B cell (primary cell): Measurements from ENCODE around the gene MICAL3. TPM values are rescaled to one million over a fixed set of nuclear protein-coding genes. Genes with fewer than 3 reads are reported as not detected.

Source experiments
- ATAC-seq: fragments of 200-7000 bp; cut with Tn5 transposase; one replicate; pipeline ENCODE4 v1.10.0; 2021; ENCODE audit warnings: low read depth, mild to moderate bottlenecking, moderate number of reproducible peaks, moderate library complexity
- CTCF ChIA-PET: fragments of 350-600 bp; sonication (Branson Sonifier 250); formaldehyde crosslinking; loops from one replicate; lab custom pipeline; 2021; ENCODE audit warnings: antibody characterized with exemption, inconsistent platforms; lab: Charles Lee
- POLR2A ChIA-PET: fragments of 350-600 bp; sonication (Branson Sonifier 250); formaldehyde crosslinking; loops from one replicate; lab custom pipeline; 2021; ENCODE audit warnings: antibody characterized with exemption; lab: Charles Lee
- DNase-seq: peaks from one replicate; pipeline ENCODE4 v3.0.0; 2013
- H2AFZ ChIP-seq: 2 replicates; pipeline ENCODE4 v1.6.1; 2012; ENCODE audit warnings: mild to moderate bottlenecking, low read depth, low read length; ENCODE audit not compliant: insufficient read depth, poor library complexity, severe bottlenecking
- H3K27ac ChIP-seq, 2 donors: 1 replicate in 1 of 2; 2 replicates in 1 of 2; pipeline ENCODE4 v1.5.1; 2012 to 2013; ENCODE audit warnings: low read length in 2 of 2, mild to moderate bottlenecking in 2 of 2, moderate library complexity in 1 of 2
- H3K27me3 ChIP-seq, 4 experiments: fragments of 200-600 bp in 1 of 4; sonication (generic) in 1 of 4; replicated peaks in 1 of 4; 1 replicate in 2 of 4; 2 replicates in 2 of 4; pipeline versions ENCODE4 v1.6.1 to v1.7.0; 2013 to 2016; ENCODE audit warnings: low read length in 3 of 4, mild to moderate bottlenecking in 2 of 4, mixed read lengths in 1 of 4, moderate library complexity in 1 of 4; ENCODE audit not compliant: insufficient read depth in 4 of 4, control insufficient read depth in 3 of 4; ENCODE audit errors: control extremely low read depth in 1 of 4
- H3K36me3 ChIP-seq, 2 experiments: replicated peaks in 1 of 2; 1 replicate in 1 of 2; 2 replicates in 1 of 2; pipeline versions ENCODE4 v1.6.1 to v1.7.1; 2013; ENCODE audit warnings: low read length in 1 of 2; ENCODE audit not compliant: insufficient read depth in 2 of 2, control insufficient read depth in 1 of 2; ENCODE audit errors: control extremely low read depth in 1 of 2, extremely low read depth in 1 of 2
- H3K4me1 ChIP-seq, 2 donors: fragments of 200-600 bp in 1 of 2; sonication (generic) in 1 of 2; 1 replicate in 1 of 2; 2 replicates in 1 of 2; pipeline versions ENCODE4 v1.5.1 to v1.6.1; 2013 to 2017; ENCODE audit warnings: low read length in 2 of 2; ENCODE audit not compliant: control insufficient read depth in 2 of 2, insufficient read depth in 2 of 2
- H3K4me2 ChIP-seq: replicated peaks from 2 replicates; pipeline ENCODE3; 2012; ENCODE audit warnings: mild to moderate bottlenecking, low read depth, low read length; ENCODE audit not compliant: poor library complexity, severe bottlenecking
- H3K4me3 ChIP-seq, 5 experiments: fragments of 200-600 bp in 1 of 5; sonication (generic) in 1 of 5; 1 replicate in 3 of 5; 2 replicates in 2 of 5; pipeline versions ENCODE4 v1.5.1 to v1.7.0; 2011 to 2016; ENCODE audit warnings: low read length in 4 of 5, mild to moderate bottlenecking in 4 of 5, low read depth in 2 of 5, control low read depth in 1 of 5, moderate library complexity in 1 of 5; ENCODE audit not compliant: insufficient read depth in 1 of 5; ENCODE audit errors: control extremely low read depth in 1 of 5, extremely low read depth in 1 of 5
- H3K79me2 ChIP-seq: fragments of 200-600 bp; sonication (generic); one replicate; pipeline ENCODE4 v1.6.0; 2016; ENCODE audit warnings: low read length; ENCODE audit not compliant: control insufficient read depth, insufficient read depth
- H3K9ac ChIP-seq: fragments of 200-600 bp; sonication (generic); 2 replicates; pipeline ENCODE4 v1.6.1; 2017; ENCODE audit warnings: mild to moderate bottlenecking, low read length, moderate library complexity
- H3K9me3 ChIP-seq, 3 donors: one replicate each; pipeline versions ENCODE4 v1.6.1 to v1.7.1; 2013; ENCODE audit warnings: low read length in 2 of 3; ENCODE audit not compliant: control insufficient read depth in 2 of 3, insufficient read depth in 1 of 3; ENCODE audit errors: control extremely low read depth in 1 of 3
- H4K20me1 ChIP-seq: 2 replicates; pipeline ENCODE4 v1.6.0; 2012; ENCODE audit warnings: mild to moderate bottlenecking, low read length; ENCODE audit not compliant: insufficient read depth, control insufficient read depth, poor library complexity, severe bottlenecking
- H3K27ac Mint-ChIP-seq: one replicate; pipeline ENCODE4 v1.8.0; 2021; ENCODE audit warnings: mixed read lengths
- H3K27me3 Mint-ChIP-seq: one replicate; pipeline ENCODE4 v1.8.0; 2021; ENCODE audit warnings: mixed read lengths
- H3K4me1 Mint-ChIP-seq: one replicate; pipeline ENCODE4 v1.8.0; 2021; ENCODE audit warnings: mixed read lengths
- H3K4me3 Mint-ChIP-seq: one replicate; pipeline ENCODE4 v1.8.0; 2021; ENCODE audit warnings: mixed read lengths
- H3K9me3 Mint-ChIP-seq: one replicate; pipeline ENCODE4 v1.8.0; 2022; ENCODE audit warnings: mixed read lengths; ENCODE audit not compliant: insufficient read depth
- CTCF ChIP-seq: fragments of 200-600 bp; IDR thresholded peaks from one replicate; pipeline ENCODE4 v1.8.0; 2022; ENCODE audit warnings: antibody characterized with exemption, mild to moderate bottlenecking
- EZH2 ChIP-seq: IDR thresholded peaks from 2 replicates; pipeline ENCODE4 v1.6.1; 2012; ENCODE audit warnings: borderline replicate concordance, low read depth, mild to moderate bottlenecking, moderate library complexity, low read length; ENCODE audit not compliant: insufficient read depth, poor library complexity, severe bottlenecking
- WGBS: methylation state at CpG from one replicate; pipeline ENCODE4 v1.1.5; 2013; ENCODE audit warnings: missing lambda C conversion rate; ENCODE audit not compliant: insufficient coverage; 5-methylcytosine and 5-hydroxymethylcytosine counted together
- intact Hi-C: fragments of 100-400 bp; cut with micrococcal nuclease; formaldehyde crosslinking; loops from one replicate; pipeline ENCODE4 v1.10.0; 2022
- polyA plus RNA-seq: library from polyadenylated mRNA; depleted of rRNA; stranded (reverse); fragments of >200 nt; gene quantifications from 2 replicates; pipeline ENCODE4 v1.2.3, GENCODE V29; 2012
- total RNA-seq, 2 donors: library from RNA; stranded (reverse); fragments of 120-200 nt in 1 of 2; gene quantifications; 1 replicate in 1 of 2; 2 replicates in 1 of 2; pipeline versions ENCODE4 v1.2.3 to v1.2.4, GENCODE V29; 2013 to 2022

MICAL3 gene
- total and polyA plus RNA-seq, 2 donors (not counting 1 experiment from before 2014, with no cell fraction given): 50.5 to 253 TPM

DNA sequence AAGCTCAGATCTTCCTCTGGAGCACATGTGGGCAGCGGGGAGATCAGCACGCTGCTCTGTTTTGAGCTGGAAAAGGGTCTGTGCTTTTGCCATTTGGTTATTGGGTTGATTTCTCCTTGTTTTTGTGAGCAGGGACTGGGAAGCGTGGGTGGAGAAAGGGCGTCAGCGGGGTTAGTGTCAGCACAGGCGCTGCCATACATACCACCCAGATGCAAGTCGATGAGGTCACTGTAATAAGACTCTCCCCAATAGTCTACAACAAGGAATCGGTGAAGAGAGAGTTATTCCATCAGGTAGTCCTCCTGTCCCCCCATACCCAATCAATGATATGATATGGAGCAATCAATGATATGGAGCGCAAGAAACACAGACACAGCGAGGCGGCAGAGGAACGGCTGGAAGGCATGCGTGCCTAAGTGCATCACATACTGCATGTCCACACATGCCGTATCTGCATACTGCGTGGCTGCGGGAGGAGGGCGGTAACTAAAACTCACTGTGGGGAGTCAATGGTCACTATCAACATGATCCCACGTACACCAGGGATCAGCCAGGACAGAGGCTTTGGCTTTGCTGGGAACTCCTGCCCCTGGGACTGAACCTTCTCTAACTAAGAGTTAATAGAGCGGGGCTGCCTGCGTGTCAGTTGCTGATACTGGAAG is 220.6 kb downstream of the MICAL3 start:
- Histone ChIP-seq H3K79me2 (no peaks in the 10 kb centered on the region), H3K27ac (no peak overlapping the region), H3K9ac (no peak overlapping the region), H3K36me3 (peaks cover 0 to 54% of the 10 kb centered on the region in 2 experiments), H3K4me2 (no peak overlapping the region), H3K9me3 (no peaks in the 10 kb centered on the region), H4K20me1 (no peaks in the 10 kb centered on the region), H3K4me1 (peaks cover 19 to 27% of the 10 kb centered on the region in 2 donors), H2AFZ (no peak overlapping the region), H3K27me3 (no peaks in the 10 kb centered on the region), H3K4me3 (no peak overlapping the region)
- ChIA-PET POLR2A (no interaction called here), CTCF (interaction anchor here (0.9 to 1.5 kb wide), 3 partner anchors 17 to 61 kb away, joined by 3 to 5 read pairs (median 3); no protein-coding TSS in a partner anchor)
- 98% methylated on average over 18 of the region's 20 CpGs for WGBS
- no peaks in the 10 kb centered on the region for H3K27me3 Mint-ChIP-seq
- H3K4me1 Mint-ChIP-seq: peaks cover 23% of the 10 kb centered on the region
- H3K4me3 Mint-ChIP-seq: no peak overlapping the region
- H3K27ac Mint-ChIP-seq: no peak overlapping the region
- intact Hi-C loops: no loop called here
- H3K9me3 Mint-ChIP-seq: no peaks in the 10 kb centered on the region
- no peak for TF ChIP-seq EZH2
- TF ChIP-seq CTCF: no peak
- ATAC-seq (no peak), DNase-seq (no peak)

DNA sequence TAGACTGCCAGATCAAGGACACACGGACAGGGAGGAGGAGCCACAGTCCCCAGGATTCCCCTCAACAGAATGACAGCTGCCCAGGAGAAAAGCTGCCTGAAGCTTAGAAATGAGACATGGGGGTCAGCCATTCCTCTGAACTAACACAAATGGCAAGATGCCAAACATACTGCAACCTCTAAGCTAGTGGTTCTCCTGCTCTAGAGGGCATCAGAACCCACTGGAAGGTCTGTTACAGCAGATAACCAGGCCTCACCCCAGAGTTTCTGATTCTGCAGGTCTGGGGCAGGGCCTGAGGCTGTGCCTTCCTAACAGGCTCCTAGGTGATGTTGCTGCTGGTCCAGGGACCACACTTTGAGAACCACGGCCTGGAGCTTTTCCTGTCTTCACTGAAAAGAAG is 221.5 kb downstream of the MICAL3 start:
- ATAC-seq (no peak), DNase-seq (no peak)
- no peaks in the 10 kb centered on the region for H3K27me3 ChIP-seq
- no peak overlapping the region for H2AFZ ChIP-seq
- no peak overlapping the region for H3K9ac ChIP-seq
- Mint-ChIP-seq H3K9me3 (no peaks in the 10 kb centered on the region), H3K4me3 (no peak overlapping the region), H3K4me1 (peaks cover 30% of the 10 kb centered on the region), H3K27ac (peak overlapping the region; percentile 71), H3K27me3 (no peaks in the 10 kb centered on the region)
- H3K27ac ChIP-seq: no peak overlapping the region
- ChIA-PET CTCF (interaction anchor here (0.9 to 1.5 kb wide), 3 partner anchors 16 to 60 kb away, joined by 3 to 5 read pairs (median 3); no protein-coding TSS in a partner anchor), POLR2A (no interaction called here)
- H4K20me1 ChIP-seq: no peaks in the 10 kb centered on the region
- H3K4me3 ChIP-seq: no peak overlapping the region
- H3K4me1 ChIP-seq: peaks cover 25 to 36% of the 10 kb centered on the region in 2 donors
- WGBS: 88% methylated on average over 2 of the region's 2 CpGs
- H3K4me2 ChIP-seq: no peak overlapping the region
- intact Hi-C loops: no loop called here
- peaks cover under 1% of the 10 kb centered on the region for H3K79me2 ChIP-seq
- no peaks in the 10 kb centered on the region for H3K9me3 ChIP-seq
- H3K36me3 ChIP-seq: peaks cover 0 to 45% of the 10 kb centered on the region in 2 experiments
- TF ChIP-seq CTCF: no peak
- TF ChIP-seq EZH2: no peak
